ENCODE measurements around the gene MEIS2.

The MEIS2 gene

DNA sequence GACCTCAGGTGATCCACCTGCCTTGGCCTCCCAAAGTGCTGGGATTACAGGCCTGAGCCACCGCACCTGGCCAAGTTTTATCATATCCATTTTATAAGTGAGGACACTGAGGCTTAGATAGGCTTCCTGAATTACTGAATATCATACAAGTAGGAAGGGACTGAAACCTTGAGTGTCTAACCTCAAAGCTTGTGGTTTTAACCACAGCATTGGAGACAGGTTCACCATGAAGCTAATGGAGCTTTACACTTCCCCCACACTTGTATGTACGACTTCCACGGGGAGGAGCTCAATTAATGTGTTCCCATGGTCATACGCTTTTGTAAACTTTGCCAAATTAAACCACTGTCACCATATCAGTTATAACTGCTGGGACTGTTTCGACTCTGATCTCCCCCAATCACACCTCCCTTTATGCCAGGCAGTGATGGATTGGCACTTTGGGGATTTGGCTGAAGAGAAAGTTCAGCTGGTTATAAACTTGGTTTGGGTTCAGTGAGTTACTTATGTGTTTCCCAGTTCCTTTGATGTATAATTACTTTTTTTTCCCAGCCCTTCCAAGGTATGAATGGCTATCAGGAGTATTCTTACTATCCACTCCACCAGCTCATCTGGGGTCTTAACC, 38.4 kb upstream of the MEIS2 start:
- Histone ChIP-seq H3K27ac (ENCODE audit: low read depth, low read length, poor library complexity, severe bottlenecking) (no peak overlapping the region), H3K27me3 (ENCODE audit: insufficient read depth, low read length) (no peaks in the 10 kb centered on the region), H3K4me1 (ENCODE audit: insufficient read depth, low read length, severe bottlenecking) (no peaks in the 10 kb centered on the region), H3F3A (ENCODE audit: insufficient read depth, low read length) (no peaks in the 10 kb centered on the region), H3K36me3 (ENCODE audit: insufficient read depth, low read length) (no peaks in the 10 kb centered on the region), H2AFZ (ENCODE audit: low read length) (no peak overlapping the region), H4K20me1 (ENCODE audit: insufficient read depth, low read length) (no peaks in the 10 kb centered on the region), H3K79me2 (ENCODE audit: insufficient read depth, low read length) (no peaks in the 10 kb centered on the region), H3K9ac (ENCODE audit: low read length) (no peak overlapping the region), H3K4me3 (ENCODE audit: low read depth, low read length, poor library complexity, severe bottlenecking) (no peak overlapping the region), H3K9me3 (ENCODE audit: low read length) (no peaks in the 10 kb centered on the region), H3K4me2 (ENCODE audit: low read length) (no peak overlapping the region), H3K9me2 (ENCODE audit: low read depth, low read length) (no peaks in the 10 kb centered on the region)
- TF ChIP-seq, protein P1, sequence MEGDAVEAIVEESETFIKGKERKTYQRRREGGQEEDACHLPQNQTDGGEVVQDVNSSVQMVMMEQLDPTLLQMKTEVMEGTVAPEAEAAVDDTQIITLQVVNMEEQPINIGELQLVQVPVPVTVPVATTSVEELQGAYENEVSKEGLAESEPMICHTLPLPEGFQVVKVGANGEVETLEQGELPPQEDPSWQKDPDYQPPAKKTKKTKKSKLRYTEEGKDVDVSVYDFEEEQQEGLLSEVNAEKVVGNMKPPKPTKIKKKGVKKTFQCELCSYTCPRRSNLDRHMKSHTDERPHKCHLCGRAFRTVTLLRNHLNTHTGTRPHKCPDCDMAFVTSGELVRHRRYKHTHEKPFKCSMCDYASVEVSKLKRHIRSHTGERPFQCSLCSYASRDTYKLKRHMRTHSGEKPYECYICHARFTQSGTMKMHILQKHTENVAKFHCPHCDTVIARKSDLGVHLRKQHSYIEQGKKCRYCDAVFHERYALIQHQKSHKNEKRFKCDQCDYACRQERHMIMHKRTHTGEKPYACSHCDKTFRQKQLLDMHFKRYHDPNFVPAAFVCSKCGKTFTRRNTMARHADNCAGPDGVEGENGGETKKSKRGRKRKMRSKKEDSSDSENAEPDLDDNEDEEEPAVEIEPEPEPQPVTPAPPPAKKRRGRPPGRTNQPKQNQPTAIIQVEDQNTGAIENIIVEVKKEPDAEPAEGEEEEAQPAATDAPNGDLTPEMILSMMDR (IDR thresholded peaks at IDR 0.05; ENCODE audit: low read length), result no peak
- TF ChIP-seq EZH2 (IDR thresholded peaks at IDR 0.05; ENCODE audit: borderline replicate concordance, low read length), result no peak

DNA sequence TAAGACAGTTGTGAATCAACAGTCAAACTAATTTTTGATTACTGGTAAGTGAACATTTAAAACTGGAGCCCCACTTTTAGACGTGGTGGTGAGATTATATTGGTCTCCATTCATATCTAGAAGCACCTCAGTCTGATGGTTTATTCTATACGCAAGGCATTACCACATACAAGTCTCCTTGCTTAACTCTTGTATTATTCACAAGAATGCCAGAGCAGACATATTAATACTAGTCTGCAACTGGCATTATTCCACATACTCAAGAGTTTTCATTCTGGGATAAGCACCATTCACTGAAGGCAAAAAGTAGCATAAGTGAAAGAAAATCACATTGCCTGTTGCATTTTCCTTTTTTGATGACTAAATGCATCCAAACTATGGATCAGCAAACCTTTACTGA, 36.9 kb upstream of the MEIS2 start:
- no peaks in the 10 kb centered on the region for H3K9me2 ChIP-seq (ENCODE audit: low read depth, low read length)
- H3F3A ChIP-seq (ENCODE audit: insufficient read depth, low read length), result no peaks in the 10 kb centered on the region
- no peak overlapping the region for H3K27ac ChIP-seq (ENCODE audit: low read depth, low read length, poor library complexity, severe bottlenecking)
- no peaks in the 10 kb centered on the region for H3K4me1 ChIP-seq (ENCODE audit: insufficient read depth, low read length, severe bottlenecking)
- H4K20me1 ChIP-seq (ENCODE audit: insufficient read depth, low read length), result no peaks in the 10 kb centered on the region
- no peaks in the 10 kb centered on the region for H3K27me3 ChIP-seq (ENCODE audit: insufficient read depth, low read length)
- H3K9me3 ChIP-seq (ENCODE audit: low read length), result no peaks in the 10 kb centered on the region
- H3K4me2 ChIP-seq (ENCODE audit: low read length), result no peak overlapping the region
- H3K4me3 ChIP-seq (ENCODE audit: low read depth, low read length, poor library complexity, severe bottlenecking), result no peak overlapping the region
- no peak overlapping the region for H2AFZ ChIP-seq (ENCODE audit: low read length)
- H3K36me3 ChIP-seq (ENCODE audit: insufficient read depth, low read length), result no peaks in the 10 kb centered on the region
- H3K79me2 ChIP-seq (ENCODE audit: insufficient read depth, low read length), result no peaks in the 10 kb centered on the region
- TF ChIP-seq, protein P1 (IDR thresholded peaks at IDR 0.05; ENCODE audit: low read length), result no peak
- TF ChIP-seq EZH2 (IDR thresholded peaks at IDR 0.05; ENCODE audit: borderline replicate concordance, low read length), result no peak
- H3K9ac ChIP-seq (ENCODE audit: low read length), result no peak overlapping the region

DNA sequence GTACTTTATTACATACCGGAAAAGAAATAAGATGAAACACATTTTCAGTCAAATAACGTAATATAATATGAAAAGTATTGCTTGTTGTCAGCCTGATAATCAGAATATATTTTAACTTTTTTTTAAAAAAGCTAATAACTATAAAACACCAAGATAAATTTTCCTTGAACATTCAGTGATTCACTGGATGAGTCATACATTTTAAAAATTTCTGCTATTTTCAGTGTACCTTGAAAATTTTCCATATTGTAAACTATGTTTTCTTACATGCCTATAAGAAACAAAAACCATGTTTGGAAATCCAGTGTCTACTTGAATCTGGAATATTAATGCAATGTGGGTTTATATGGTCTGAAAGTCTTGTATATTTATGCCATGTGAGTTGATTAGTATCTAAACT, 36.3 kb upstream of the MEIS2 start:
- Histone ChIP-seq H3K9me2 (ENCODE audit: low read depth, low read length) (no peaks in the 10 kb centered on the region), H3K4me1 (ENCODE audit: insufficient read depth, low read length, severe bottlenecking) (no peaks in the 10 kb centered on the region), H2AFZ (ENCODE audit: low read length) (no peak overlapping the region), H4K20me1 (ENCODE audit: insufficient read depth, low read length) (no peaks in the 10 kb centered on the region), H3K27ac (ENCODE audit: low read depth, low read length, poor library complexity, severe bottlenecking) (no peak overlapping the region), H3K4me3 (ENCODE audit: low read depth, low read length, poor library complexity, severe bottlenecking) (no peak overlapping the region), H3K4me2 (ENCODE audit: low read length) (no peak overlapping the region), H3K9me3 (ENCODE audit: low read length) (no peaks in the 10 kb centered on the region), H3K36me3 (ENCODE audit: insufficient read depth, low read length) (no peaks in the 10 kb centered on the region), H3K79me2 (ENCODE audit: insufficient read depth, low read length) (no peaks in the 10 kb centered on the region), H3F3A (ENCODE audit: insufficient read depth, low read length) (no peaks in the 10 kb centered on the region), H3K9ac (ENCODE audit: low read length) (no peak overlapping the region), H3K27me3 (ENCODE audit: insufficient read depth, low read length) (no peaks in the 10 kb centered on the region)
- TF ChIP-seq, protein P1 (IDR thresholded peaks at IDR 0.05; ENCODE audit: low read length), result no peak
- no peak for TF ChIP-seq EZH2 (IDR thresholded peaks at IDR 0.05; ENCODE audit: borderline replicate concordance, low read length)

Data from OCI-LY1 (cell line).